HG03342 (cell line): ENCODE measurements around the gene LBH.
"Not testable (repeated sequence)": the region's sequence is repeated elsewhere in the genome, so short reads cannot be mapped to it uniquely, and the experiment has no call there.

ENCODE experiments used
- ATAC-seq: cut with Tn5 transposase; IDR thresholded peaks from one replicate; pipeline ENCODE4 v1.9.1; 2021; ENCODE audit warnings: mild to moderate bottlenecking, moderate library complexity; ENCODE audit not compliant: unreplicated experiment

LBH gene

GRCh38 chr2:30255466-30256408 lies 24.4 kb downstream of the LBH start:
- no peak for ATAC-seq

- ATAC-seq: no peak
These were observed 26.2 kb downstream of the LBH start for GRCh38 chr2:30257266-30258214.

- ATAC-seq: no peak
These were observed 27.7 kb downstream of the LBH start for GRCh38 chr2:30259071-30259470.

GRCh38 chr2:30259827-30260679 lies 28.7 kb downstream of the LBH start:
- ATAC-seq: no peak

DNA sequence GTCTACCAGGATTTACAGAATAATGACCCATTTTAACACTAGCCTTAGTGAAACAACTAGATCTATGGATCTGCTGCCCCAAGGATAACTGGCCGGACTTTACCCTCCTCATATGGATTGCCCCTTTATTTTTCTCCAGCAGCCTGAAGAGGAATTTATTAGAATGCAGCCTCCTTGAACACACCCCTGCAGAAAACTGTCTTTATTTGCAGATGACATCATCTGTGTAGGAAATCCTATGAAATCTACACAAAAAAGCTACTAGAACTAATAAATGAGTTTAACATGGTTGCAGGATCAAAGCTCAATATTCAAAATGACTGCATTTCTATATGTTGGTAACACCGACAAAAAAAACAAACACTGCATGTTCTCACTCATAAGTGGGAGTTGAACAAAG lies 29.6 kb downstream of the LBH start:
- no peak for ATAC-seq

DNA sequence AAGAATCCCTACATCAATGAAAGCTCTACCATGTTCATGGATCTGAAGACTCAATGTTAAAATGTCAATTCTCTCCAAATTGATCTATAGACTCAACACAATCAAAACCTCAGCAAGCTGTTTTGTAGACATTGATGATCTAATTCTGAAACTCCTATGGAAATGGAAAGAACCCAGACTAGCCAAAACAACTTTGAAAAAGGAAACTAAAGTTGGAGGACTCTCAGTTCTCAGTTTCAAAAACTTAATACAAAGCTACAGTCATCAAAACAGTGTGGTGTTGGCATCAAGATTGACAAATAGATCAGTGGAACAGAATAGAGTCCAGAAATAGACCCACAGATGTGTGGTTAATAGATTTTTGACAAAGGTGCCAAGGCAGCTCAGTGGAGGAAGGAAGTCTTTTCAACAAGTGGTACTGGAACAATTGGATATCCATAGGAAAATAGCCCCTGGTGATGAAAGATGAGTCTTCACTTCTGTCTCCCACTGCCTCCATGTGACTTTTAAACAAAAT lies 30.4 kb downstream of the LBH start:
- ATAC-seq: no peak

GRCh38 chr2:30262716-30263309 lies 31.5 kb downstream of the LBH start:
- ATAC-seq: no peak

DNA sequence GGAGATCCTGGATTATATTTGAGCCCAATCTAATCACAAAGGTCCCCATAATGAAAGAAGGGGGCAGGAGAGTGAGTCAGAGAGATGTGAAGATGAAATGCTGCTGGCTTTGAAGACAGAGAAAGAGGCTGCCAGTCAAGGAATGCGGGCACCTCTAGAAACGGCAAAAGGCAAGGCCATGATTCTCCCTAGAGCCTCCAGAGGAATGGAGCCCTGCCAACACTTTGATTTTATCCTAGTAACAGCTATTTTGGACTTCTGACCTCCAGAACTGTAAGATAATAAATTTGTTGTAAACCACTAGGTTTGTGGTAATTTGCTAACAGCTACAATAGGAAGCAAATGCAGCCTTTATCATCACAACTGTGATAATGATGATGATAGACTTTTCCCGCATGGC lies 32.9 kb downstream of the LBH start:
- ATAC-seq: no peak

- no peak for ATAC-seq
These were observed 34.0 kb downstream of the LBH start for GRCh38 chr2:30265052-30266015.

DNA sequence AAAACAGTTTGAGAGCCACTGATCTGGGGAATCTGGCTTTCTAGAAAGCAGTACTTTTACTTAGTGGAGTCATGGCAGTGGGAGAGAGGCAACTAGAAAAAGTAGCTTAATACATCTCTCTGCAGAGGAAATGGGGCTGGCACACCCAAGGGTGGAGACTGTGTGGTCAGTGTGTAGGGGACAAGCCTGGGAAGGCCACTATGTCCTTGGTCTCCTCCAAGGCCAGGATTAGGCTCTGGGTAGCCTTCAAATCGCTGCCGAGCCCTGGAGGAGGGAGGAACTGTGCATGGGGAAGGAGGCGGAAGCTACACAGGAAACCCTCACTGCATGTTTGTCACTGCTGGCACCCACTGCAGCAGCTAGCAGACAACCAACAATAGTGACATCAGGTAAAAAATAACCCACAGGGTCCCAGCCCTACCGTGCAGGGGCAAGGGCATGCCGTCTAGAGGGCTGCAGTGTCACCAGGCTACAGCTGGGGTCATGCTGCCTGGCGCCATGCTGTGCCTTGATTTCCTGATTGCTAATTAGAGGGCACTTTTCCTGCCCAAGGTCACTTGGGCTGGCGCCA lies 34.8 kb downstream of the LBH start:
- no peak for ATAC-seq

DNA sequence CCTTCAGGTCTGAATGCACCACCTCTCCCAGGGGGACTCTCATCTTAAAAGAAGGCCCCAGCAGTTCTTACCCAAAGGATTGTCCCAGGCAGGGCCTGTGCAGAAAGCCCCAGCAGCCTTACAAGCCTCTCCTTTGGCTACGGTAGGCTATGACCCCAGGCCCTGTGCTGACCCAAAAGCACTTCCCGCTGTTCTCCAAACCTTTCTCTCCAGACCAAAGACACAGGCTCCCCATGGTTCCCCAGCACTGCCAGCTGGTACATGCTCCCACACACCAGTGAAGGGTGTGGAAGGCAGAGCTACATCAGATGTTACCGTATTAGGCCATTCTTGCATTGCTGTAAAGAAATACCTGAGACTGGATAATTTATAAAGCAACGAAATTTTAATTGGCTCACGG lies 35.4 kb downstream of the LBH start:
- no peak for ATAC-seq

DNA sequence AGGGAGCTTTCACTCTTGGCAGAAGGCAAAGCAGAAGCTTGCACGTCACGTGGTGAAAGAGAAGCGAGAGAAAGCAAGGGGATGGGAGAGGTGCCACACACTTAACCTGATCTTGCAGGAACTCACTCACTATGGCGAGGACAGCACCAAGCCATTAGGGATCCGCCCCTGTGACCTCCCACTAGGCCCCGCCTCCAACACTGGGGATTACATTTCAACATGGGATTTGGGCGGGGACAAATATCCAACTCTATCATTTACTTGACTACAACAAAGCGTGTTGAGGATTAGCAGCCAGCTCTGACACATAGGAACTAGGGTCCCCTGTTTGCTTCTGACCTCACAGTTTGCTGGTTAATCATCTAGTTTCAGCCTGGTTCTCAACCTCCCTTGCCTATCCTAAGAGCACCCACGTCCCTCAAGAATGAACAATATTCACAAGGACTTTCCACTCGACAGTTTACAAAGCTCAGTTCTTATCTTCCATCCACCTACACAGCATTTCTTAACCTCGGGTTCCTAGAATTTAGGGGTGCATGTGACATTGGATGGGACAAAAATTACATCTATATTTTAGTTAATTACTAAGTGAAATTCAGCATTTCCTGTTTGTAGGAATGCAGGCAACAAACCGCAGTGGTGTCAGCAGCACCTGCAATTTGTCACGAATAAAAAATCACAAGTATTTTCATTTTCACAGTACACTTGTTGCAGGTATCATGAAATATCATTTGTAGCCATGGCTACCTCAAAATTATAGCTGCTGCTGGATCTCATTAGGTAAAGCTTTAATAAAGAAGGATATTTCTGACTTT lies 36.0 kb downstream of the LBH start:
- ATAC-seq: no peak

GRCh38 chr2:30268296-30268871 lies 37.0 kb downstream of the LBH start:
- no peak for ATAC-seq

DNA sequence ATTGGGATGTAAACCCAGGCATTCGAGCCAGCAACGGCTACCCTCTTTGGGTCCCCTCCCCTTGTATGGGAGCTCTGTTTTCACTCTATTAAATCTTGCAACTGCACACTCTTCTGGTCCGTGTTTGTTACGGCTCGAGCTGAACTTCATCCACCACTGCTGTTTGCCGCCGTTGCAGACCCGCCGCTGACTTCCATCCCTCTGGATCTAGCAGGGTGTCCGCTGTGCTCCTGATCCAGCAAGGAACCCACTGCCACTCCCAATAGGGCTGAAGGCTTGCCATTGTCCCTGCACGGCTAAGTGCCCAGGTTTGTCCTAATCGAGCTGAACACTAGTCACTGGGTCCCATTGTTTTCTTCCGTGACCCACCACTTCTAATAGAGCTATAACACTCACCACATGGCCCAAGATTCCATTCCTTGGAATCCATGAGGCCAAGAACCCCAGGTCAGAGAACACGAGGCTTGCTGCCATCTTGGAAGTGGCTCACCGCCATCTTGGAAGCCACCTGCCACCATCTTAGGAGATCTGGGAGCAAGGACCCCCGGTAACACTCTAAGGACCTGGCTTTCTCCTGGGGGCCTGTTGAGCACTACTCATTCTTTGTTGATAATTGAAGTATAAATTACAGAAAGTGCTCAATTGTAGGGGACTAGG lies 37.9 kb downstream of the LBH start:
- not testable (repeated sequence) for ATAC-seq

GRCh38 chr2:30269771-30270145 lies 38.4 kb downstream of the LBH start:
- ATAC-seq: no peak

DNA sequence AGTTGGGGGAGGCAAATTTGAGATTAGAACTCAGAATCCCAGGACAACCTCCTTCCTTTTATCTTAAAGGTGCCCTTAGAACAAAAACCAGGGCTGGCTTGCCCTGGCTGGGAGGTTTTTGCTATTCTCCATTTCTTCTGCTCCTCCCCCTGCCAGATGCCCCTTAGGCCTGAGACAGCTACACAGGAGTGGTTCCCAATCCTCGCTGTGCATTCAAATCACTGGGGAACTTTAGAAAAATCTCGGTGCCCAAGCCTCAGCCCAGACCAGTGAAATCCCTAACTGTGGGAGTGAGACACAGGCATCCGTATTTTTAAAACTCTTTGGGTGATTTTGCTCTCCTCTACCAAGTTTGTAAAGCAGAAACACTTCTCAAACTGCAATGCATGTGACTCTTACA lies 38.8 kb downstream of the LBH start:
- ATAC-seq: no peak

GRCh38 chr2:30271301-30271700 lies 40.0 kb downstream of the LBH start:
- no peak for ATAC-seq
